Activated CD4-positive, alpha-beta T cell treated with anti-CD3 and anti-CD28 coated beads, Interleukin-2, amount 10 ng/mL, durations not matched to agents 24 days and 14 days (primary cell): ENCODE data around the gene EIF4H. TPM values are rescaled to one million over a fixed set of nuclear protein-coding genes. Genes with fewer than 3 reads are reported as not detected.

Experiments used
- DNase-seq: peaks from one replicate; pipeline ENCODE4 v3.0.0; 2022
- H3K27ac Mint-ChIP-seq: one replicate; pipeline ENCODE4 v1.8.0; 2022; ENCODE audit warnings: mild to moderate bottlenecking, mixed read lengths
- H3K27me3 Mint-ChIP-seq: one replicate; pipeline ENCODE4 v1.8.0; 2022; ENCODE audit warnings: mixed read lengths
- H3K36me3 Mint-ChIP-seq: one replicate; pipeline ENCODE4 v1.8.0; 2022; ENCODE audit warnings: low read depth, mild to moderate bottlenecking, mixed read lengths
- H3K4me1 Mint-ChIP-seq: one replicate; pipeline ENCODE4 v1.8.0; 2021; ENCODE audit warnings: mixed read lengths
- H3K4me3 Mint-ChIP-seq: one replicate; pipeline ENCODE4 v1.8.0; 2022; ENCODE audit warnings: mild to moderate bottlenecking, moderate library complexity, mixed read lengths
- H3K9me3 Mint-ChIP-seq: one replicate; pipeline ENCODE4 v1.8.0; 2021; ENCODE audit warnings: mixed read lengths
- intact Hi-C: fragments of 100-400 bp; cut with micrococcal nuclease; formaldehyde crosslinking; loops from one replicate; pipeline ENCODE4 v1.15.1; 2023
- total RNA-seq: library from RNA; stranded (reverse); gene quantifications from 2 replicates; pipeline ENCODE4 v1.2.3, GENCODE V29; 2022

Gene EIF4H
- total RNA-seq, 1 donor from 2014 or later: 389 TPM

DNA sequence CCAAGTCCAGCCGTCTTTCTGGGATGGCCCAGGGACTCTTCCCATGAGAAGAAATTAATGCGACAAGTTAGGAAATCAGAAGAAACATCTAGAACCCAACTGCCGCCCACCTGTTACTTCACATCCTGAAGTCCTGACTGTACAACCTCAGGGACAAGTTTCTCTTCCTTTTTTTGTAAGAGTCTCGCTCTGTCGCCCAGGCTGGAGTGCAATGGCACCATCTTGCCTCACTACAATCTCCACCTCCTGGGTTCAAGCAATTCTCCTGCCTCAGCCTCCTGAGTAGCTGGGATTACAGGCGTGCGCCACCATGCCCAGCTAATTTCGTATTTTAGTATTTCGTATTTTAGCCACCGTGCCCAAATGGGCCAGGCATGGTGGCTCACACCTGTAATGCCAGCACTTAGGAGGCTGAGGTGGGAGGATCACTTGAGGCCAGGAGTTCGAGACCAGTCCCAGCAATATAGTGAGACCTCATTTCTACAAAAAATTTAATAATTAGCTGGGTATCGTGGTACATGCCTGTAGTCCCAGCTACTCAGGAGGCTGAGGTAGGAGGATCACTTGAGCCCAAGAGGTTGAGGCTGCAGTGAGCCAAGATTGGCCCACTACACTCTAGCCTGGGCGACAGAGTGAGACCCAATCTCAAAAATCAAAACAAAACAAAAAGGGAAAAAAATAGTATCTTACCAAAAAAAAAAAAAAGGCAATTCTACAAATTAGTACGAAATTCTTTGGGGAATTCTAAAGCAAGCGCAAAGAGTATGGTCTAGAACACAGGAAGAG lies 56.5 kb downstream of the EIF4H start:
- peaks cover 52% of the 10 kb centered on the region for H3K36me3 Mint-ChIP-seq
- H3K27me3 Mint-ChIP-seq: no peaks in the 10 kb centered on the region
- H3K27ac Mint-ChIP-seq: peak overlapping the region; percentile 59

DNA sequence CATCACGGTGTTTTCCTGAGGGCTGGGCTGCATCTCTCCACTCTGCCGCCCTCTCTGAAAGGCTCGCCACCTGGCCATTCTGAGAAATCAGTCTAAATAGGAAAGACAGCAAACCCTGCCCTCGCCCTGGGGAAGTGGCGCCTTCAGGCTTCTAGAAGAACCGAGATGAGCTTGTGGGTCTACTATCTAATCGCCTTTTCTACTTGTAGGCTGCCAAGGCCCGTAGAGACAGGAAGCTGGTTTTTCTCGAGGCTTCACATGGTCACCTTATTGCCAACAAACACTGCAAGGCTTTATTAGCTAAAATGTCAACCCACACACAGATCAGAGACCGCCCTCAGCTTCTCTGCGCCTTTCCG lies 57.1 kb downstream of the EIF4H start:
- Mint-ChIP-seq H3K27ac (peak overlapping the region; percentile 59), H3K4me3 (no peak overlapping the region), H3K9me3 (no peaks in the 10 kb centered on the region), H3K27me3 (no peaks in the 10 kb centered on the region), H3K4me1 (peaks cover 15% of the 10 kb centered on the region), H3K36me3 (peaks cover 52% of the 10 kb centered on the region)
- DNase-seq: no peak
- intact Hi-C loops: no loop called here

More for the DNA sequence above, 56.5 kb downstream of the EIF4H start:
- H3K4me1 Mint-ChIP-seq: peaks cover 14% of the 10 kb centered on the region
- no peak overlapping the region for H3K4me3 Mint-ChIP-seq
- no peak for DNase-seq
- intact Hi-C loops: no loop called here
- no peaks in the 10 kb centered on the region for H3K9me3 Mint-ChIP-seq

DNA sequence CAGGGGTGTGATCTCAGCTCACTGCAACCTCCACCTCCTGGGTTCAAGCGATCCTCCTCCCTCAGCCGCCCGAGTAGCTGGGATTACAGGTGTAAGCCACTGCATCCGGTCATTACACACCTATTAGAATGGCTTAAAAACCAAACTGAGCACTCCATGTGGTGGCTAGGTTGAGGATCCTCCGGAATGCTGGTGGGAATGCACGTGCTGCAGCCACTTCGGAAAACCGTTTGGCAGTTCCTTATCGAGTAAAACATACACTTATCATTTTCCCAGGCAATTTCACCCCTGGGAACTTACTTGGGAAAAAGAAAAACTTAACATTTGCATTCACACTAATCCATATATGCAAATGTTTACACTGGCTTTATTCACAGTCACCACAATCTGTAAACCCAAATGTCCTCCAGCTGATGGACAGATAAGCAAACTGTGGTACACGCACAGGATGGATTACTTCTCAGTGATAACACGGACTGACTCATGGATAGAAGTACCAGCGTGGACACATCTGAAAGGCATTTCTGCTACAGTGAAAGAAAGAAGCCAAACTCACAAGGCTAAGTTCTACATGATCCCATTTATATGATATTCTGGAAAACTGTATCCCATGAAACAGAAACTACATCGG lies 59.6 kb downstream of the EIF4H start:
- Mint-ChIP-seq H3K4me1 (peaks cover 18% of the 10 kb centered on the region), H3K27me3 (no peaks in the 10 kb centered on the region), H3K4me3 (no peak overlapping the region), H3K9me3 (no peaks in the 10 kb centered on the region), H3K27ac (no peak overlapping the region), H3K36me3 (peaks cover 58% of the 10 kb centered on the region)
- DNase-seq: no peak
- intact Hi-C loops: no loop called here

DNA sequence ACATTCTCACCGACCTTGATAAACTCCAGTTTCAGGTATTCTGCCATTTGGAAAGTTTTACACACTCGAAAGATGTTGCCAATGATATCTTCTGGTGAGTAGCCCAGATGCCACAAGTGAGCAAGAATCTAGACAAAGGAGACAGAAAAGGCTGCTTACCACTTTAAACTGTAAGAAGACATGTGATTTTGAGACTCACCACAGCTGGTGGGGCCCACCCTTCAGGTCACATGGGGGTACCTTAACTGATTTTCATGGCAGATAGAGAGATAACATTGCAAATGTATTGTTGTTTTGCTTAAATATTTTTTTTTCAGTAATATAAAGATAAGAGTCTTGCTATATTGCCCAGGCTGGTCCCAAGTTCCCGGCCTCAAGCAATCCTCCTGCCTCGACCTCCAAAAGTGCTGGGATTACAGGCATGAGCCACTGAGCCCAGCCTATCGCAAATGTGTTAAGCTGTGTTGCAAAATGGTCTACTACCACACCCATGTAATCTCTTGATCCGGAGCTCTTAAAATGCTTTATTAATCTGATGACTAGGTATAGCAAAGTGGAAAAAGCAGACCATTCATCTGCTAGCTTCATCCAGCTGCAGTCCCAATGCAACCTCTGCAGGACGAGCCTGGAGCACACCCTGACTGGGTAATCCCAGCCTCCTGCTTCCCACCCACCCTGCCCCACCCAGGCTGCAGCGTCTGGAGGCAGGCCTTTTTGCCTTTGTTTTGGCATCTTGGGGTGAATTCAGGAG lies 61.5 kb downstream of the EIF4H start:
- H3K27me3 Mint-ChIP-seq: no peaks in the 10 kb centered on the region
- peaks cover 57% of the 10 kb centered on the region for H3K36me3 Mint-ChIP-seq
- H3K9me3 Mint-ChIP-seq: no peaks in the 10 kb centered on the region
- peak overlapping the region; percentile 0 for H3K27ac Mint-ChIP-seq
- H3K4me3 Mint-ChIP-seq: no peak overlapping the region
- no peak for DNase-seq
- intact Hi-C loops: no loop called here
- peaks cover 18% of the 10 kb centered on the region for H3K4me1 Mint-ChIP-seq

DNA sequence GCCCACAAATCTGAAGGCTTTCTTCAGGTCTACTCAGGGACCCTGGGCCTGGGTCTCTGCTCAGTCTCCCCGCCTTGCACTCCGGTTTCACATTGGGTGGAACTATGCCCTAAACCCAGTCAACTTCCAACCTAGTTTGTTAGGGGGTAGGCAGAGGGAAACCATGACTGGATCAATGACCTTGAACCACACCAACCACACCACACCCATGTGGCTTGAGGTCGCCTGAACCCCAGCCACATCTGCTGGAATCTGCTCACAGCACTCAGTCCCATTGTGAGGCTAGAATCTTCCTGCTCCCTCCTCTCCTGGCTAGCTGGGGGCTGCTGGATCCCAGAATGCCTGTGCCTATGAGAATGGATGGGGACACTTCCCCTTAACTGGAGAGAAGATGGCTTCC lies 62.1 kb downstream of the EIF4H start:
- peak; percentile 79 for DNase-seq
- Mint-ChIP-seq H3K27me3 (no peaks in the 10 kb centered on the region), H3K4me3 (no peak overlapping the region)

DNA sequence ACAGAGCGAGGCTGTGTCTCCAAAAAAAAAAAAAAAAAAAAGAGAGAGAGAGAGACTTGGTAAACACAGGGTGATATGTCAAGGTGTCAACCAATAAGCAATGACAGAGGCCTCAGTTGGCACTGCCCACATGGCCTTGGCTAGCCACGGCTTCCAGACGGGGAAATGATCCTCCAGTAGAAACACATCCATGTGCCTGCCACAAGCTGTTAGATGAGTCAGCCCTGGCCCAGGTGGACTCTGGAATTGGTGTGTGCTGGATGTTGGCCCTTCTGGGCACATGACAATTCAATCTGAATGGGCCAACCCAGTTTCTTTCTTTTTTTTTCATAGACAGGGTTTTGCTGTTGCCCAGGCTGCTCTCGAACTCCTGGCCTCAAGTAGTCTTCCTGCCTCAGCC lies 66.3 kb downstream of the EIF4H start:
- Mint-ChIP-seq H3K36me3 (peaks cover 54% of the 10 kb centered on the region), H3K4me1 (peaks cover 18% of the 10 kb centered on the region), H3K27me3 (no peaks in the 10 kb centered on the region), H3K9me3 (no peaks in the 10 kb centered on the region), H3K27ac (no peak overlapping the region), H3K4me3 (no peak overlapping the region)
- no peak for DNase-seq
- intact Hi-C loops: no loop called here

More for the DNA sequence above, 62.1 kb downstream of the EIF4H start:
- Mint-ChIP-seq H3K27ac (no peak overlapping the region), H3K4me1 (peaks cover 16% of the 10 kb centered on the region), H3K9me3 (no peaks in the 10 kb centered on the region), H3K36me3 (peaks cover 55% of the 10 kb centered on the region)
- intact Hi-C loops: no loop called here

DNA sequence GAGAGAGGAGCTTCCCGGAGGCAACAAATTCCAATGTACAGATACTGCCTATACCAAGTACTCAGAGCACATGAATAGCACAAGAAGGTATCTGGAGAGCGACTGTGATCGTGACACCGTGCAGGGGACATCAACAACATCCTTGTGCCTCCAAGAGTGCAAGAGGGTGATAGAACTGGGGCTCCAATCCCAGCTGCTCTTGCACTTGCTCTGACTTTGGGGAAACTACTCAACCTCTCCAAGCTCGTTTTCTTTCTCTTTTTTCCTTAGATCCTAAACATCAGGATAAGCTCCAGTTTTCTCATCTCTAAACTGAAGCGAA lies 67.9 kb downstream of the EIF4H start:
- no peak overlapping the region for H3K27ac Mint-ChIP-seq
- DNase-seq: no peak
- H3K4me1 Mint-ChIP-seq: peaks cover 8% of the 10 kb centered on the region
- H3K9me3 Mint-ChIP-seq: no peaks in the 10 kb centered on the region
- intact Hi-C loops: no loop called here
- H3K36me3 Mint-ChIP-seq: peaks cover 53% of the 10 kb centered on the region
- H3K4me3 Mint-ChIP-seq: no peak overlapping the region
- H3K27me3 Mint-ChIP-seq: no peaks in the 10 kb centered on the region

DNA sequence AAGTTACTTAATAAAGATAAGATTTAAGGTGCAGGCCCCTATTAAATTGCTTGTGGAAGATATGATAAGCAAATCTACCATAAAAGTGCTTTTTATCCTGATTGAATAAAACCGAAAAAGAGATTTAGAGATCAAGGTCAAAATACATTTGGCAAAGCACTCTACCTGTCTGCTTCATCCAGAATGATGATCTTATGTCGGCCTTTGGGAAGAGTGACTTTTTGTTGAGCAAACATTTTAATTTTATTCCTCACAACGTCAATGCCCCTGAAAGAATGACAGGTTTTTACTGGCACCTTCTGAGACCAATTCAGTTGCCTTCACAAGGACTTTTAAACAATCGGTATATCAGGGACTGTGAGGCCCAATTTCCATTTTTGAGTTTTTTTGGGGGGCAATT lies 72.3 kb downstream of the EIF4H start:
- H3K4me3 Mint-ChIP-seq: no peak overlapping the region
- DNase-seq: no peak
- no peaks in the 10 kb centered on the region for H3K9me3 Mint-ChIP-seq
- peaks cover 60% of the 10 kb centered on the region for H3K36me3 Mint-ChIP-seq
- no peaks in the 10 kb centered on the region for H3K27me3 Mint-ChIP-seq
- no peak overlapping the region for H3K27ac Mint-ChIP-seq
- peaks cover 10% of the 10 kb centered on the region for H3K4me1 Mint-ChIP-seq
- intact Hi-C loops: no loop called here

Other genes starting within 250 kb of the EIF4H start
- gene ELN, start 146.2 kb upstream of the EIF4H start, total RNA-seq: not detected in 2 replicates
- 25.3 and 26.3 TPM in 2 replicates for gene LIMK1, start 90.6 kb upstream of the EIF4H start, total RNA-seq
- 13.8 and 16.9 TPM in 2 replicates for gene LAT2, start 35.6 kb downstream of the EIF4H start, total RNA-seq
- 88.0 and 94.7 TPM in 2 replicates for gene RFC2, start 80.0 kb downstream of the EIF4H start, total RNA-seq
- 1.2 and 1.4 TPM in 2 replicates for gene CLIP2, start 115.1 kb downstream of the EIF4H start, total RNA-seq